ENCODE measurements around the gene SEC24D.

The SEC24D gene

GRCh38 chr4:118769161-118769560 is 66.8 kb downstream of the SEC24D start:
- no peak overlapping the region for H3K27ac ChIP-seq (ENCODE audit: low read depth, low read length)
- H3K9ac ChIP-seq (ENCODE audit: low read length in 5 of 5) = no peak overlapping the region
- H3K27me3 ChIP-seq (ENCODE audit: control insufficient read depth in 5 of 5, insufficient read depth in 4 of 5, low read length in 5 of 5) = no peaks in the 10 kb centered on the region
- H3K4me1 ChIP-seq (ENCODE audit: control insufficient read depth in 5 of 5, insufficient read depth in 5 of 5, low read length in 5 of 5) = peaks cover 0 to 17% (median 11%) of the 10 kb centered on the region in 5 donors
- no peak overlapping the region for H3K4me3 ChIP-seq (ENCODE audit: low read depth in 1 of 5, low read length in 5 of 5)
- no peaks in the 10 kb centered on the region for H3K9me3 ChIP-seq (ENCODE audit: control insufficient read depth in 5 of 5, low read length in 5 of 5)
- H3K36me3 ChIP-seq (ENCODE audit: control insufficient read depth in 5 of 5, insufficient read depth in 5 of 5, low read length in 5 of 5) = peaks cover 12 to 27% (median 23%) of the 10 kb centered on the region in 5 donors

GRCh38 chr4:118767109-118767508 is 68.8 kb downstream of the SEC24D start:
- H3K27ac ChIP-seq (ENCODE audit: low read depth, low read length) = no peak overlapping the region
- H3K9me3 ChIP-seq (ENCODE audit: control insufficient read depth in 5 of 5, low read length in 5 of 5) = no peaks in the 10 kb centered on the region
- H3K36me3 ChIP-seq (ENCODE audit: control insufficient read depth in 5 of 5, insufficient read depth in 5 of 5, low read length in 5 of 5) = peaks cover 14 to 32% (median 24%) of the 10 kb centered on the region in 5 donors
- no peak overlapping the region for H3K4me3 ChIP-seq (ENCODE audit: low read depth in 1 of 5, low read length in 5 of 5)
- H3K27me3 ChIP-seq (ENCODE audit: control insufficient read depth in 5 of 5, insufficient read depth in 4 of 5, low read length in 5 of 5) = no peaks in the 10 kb centered on the region
- peaks cover 0 to 13% (median 5%) of the 10 kb centered on the region in 5 donors for H3K4me1 ChIP-seq (ENCODE audit: control insufficient read depth in 5 of 5, insufficient read depth in 5 of 5, low read length in 5 of 5)
- H3K9ac ChIP-seq (ENCODE audit: low read length in 5 of 5) = no peak overlapping the region

- Histone ChIP-seq H3K9me3 (ENCODE audit: control insufficient read depth in 5 of 5, low read length in 5 of 5) (no peaks in the 10 kb centered on the region), H3K27me3 (ENCODE audit: control insufficient read depth in 5 of 5, insufficient read depth in 4 of 5, low read length in 5 of 5) (no peaks in the 10 kb centered on the region), H3K4me1 (ENCODE audit: control insufficient read depth in 5 of 5, insufficient read depth in 5 of 5, low read length in 5 of 5) (peaks cover 0 to 18% (median 12%) of the 10 kb centered on the region in 5 donors), H3K36me3 (ENCODE audit: control insufficient read depth in 5 of 5, insufficient read depth in 5 of 5, low read length in 5 of 5) (peaks cover 14 to 32% (median 28%) of the 10 kb centered on the region in 5 donors), H3K9ac (ENCODE audit: low read length in 5 of 5) (no peak overlapping the region), H3K27ac (ENCODE audit: low read depth, low read length) (no peak overlapping the region), H3K4me3 (ENCODE audit: low read depth in 1 of 5, low read length in 5 of 5) (no peak overlapping the region)
Measured at GRCh38 chr4:118765399-118765798, 70.5 kb downstream of the SEC24D start.

- no peaks in the 10 kb centered on the region for H3K27me3 ChIP-seq (ENCODE audit: control insufficient read depth in 5 of 5, insufficient read depth in 4 of 5, low read length in 5 of 5)
- no peak overlapping the region for H3K9ac ChIP-seq (ENCODE audit: low read length in 5 of 5)
- H3K36me3 ChIP-seq (ENCODE audit: control insufficient read depth in 5 of 5, insufficient read depth in 5 of 5, low read length in 5 of 5) = peaks cover 14 to 29% (median 25%) of the 10 kb centered on the region in 5 donors
- H3K4me3 ChIP-seq (ENCODE audit: low read depth in 1 of 5, low read length in 5 of 5) = no peak overlapping the region
- H3K4me1 ChIP-seq (ENCODE audit: control insufficient read depth in 5 of 5, insufficient read depth in 5 of 5, low read length in 5 of 5) = peaks cover 0 to 18% (median 12%) of the 10 kb centered on the region in 5 donors
- no peak overlapping the region for H3K27ac ChIP-seq (ENCODE audit: low read depth, low read length)
- H3K9me3 ChIP-seq (ENCODE audit: control insufficient read depth in 5 of 5, low read length in 5 of 5) = no peaks in the 10 kb centered on the region
Measured at GRCh38 chr4:118762730-118763477, 73.0 kb downstream of the SEC24D start.

- Histone ChIP-seq H3K36me3 (ENCODE audit: control insufficient read depth in 5 of 5, insufficient read depth in 5 of 5, low read length in 5 of 5) (peaks cover 11 to 26% (median 25%) of the 10 kb centered on the region in 5 donors), H3K4me1 (ENCODE audit: control insufficient read depth in 5 of 5, insufficient read depth in 5 of 5, low read length in 5 of 5) (peaks cover 0 to 18% (median 12%) of the 10 kb centered on the region in 5 donors), H3K27me3 (ENCODE audit: control insufficient read depth in 5 of 5, insufficient read depth in 4 of 5, low read length in 5 of 5) (no peaks in the 10 kb centered on the region), H3K27ac (ENCODE audit: low read depth, low read length) (no peak overlapping the region), H3K9me3 (ENCODE audit: control insufficient read depth in 5 of 5, low read length in 5 of 5) (no peaks in the 10 kb centered on the region), H3K4me3 (ENCODE audit: low read depth in 1 of 5, low read length in 5 of 5) (no peak overlapping the region), H3K9ac (ENCODE audit: low read length in 5 of 5) (no peak overlapping the region)
Measured at GRCh38 chr4:118762155-118762554, 73.8 kb downstream of the SEC24D start.

GRCh38 chr4:118761397-118762016 is 74.4 kb downstream of the SEC24D start:
- H3K4me1 ChIP-seq (ENCODE audit: control insufficient read depth in 5 of 5, insufficient read depth in 5 of 5, low read length in 5 of 5) = peaks cover 0 to 18% (median 12%) of the 10 kb centered on the region in 5 donors
- H3K27ac ChIP-seq (ENCODE audit: low read depth, low read length) = peak overlapping the region; percentile 5

GRCh38 chr4:118760493-118760892 is 75.4 kb downstream of the SEC24D start:
- Histone ChIP-seq H3K36me3 (ENCODE audit: control insufficient read depth in 5 of 5, insufficient read depth in 5 of 5, low read length in 5 of 5) (peaks cover 5 to 39% (median 15%) of the 10 kb centered on the region in 5 donors), H3K27ac (ENCODE audit: low read depth, low read length) (no peak overlapping the region), H3K9ac (ENCODE audit: low read length in 5 of 5) (no peak overlapping the region), H3K9me3 (ENCODE audit: control insufficient read depth in 5 of 5, low read length in 5 of 5) (no peaks in the 10 kb centered on the region), H3K27me3 (ENCODE audit: control insufficient read depth in 5 of 5, insufficient read depth in 4 of 5, low read length in 5 of 5) (no peaks in the 10 kb centered on the region), H3K4me1 (ENCODE audit: control insufficient read depth in 5 of 5, insufficient read depth in 5 of 5, low read length in 5 of 5) (peaks cover 0 to 15% (median 5%) of the 10 kb centered on the region in 5 donors), H3K4me3 (ENCODE audit: low read depth in 1 of 5, low read length in 5 of 5) (no peak overlapping the region)

More at GRCh38 chr4:118761397-118762016, 74.4 kb downstream of the SEC24D start:
- no peaks in the 10 kb centered on the region for H3K9me3 ChIP-seq (ENCODE audit: control insufficient read depth in 5 of 5, low read length in 5 of 5)
- H3K9ac ChIP-seq (ENCODE audit: low read length in 5 of 5) = no peak overlapping the region
- peaks cover 5 to 32% (median 21%) of the 10 kb centered on the region in 5 donors for H3K36me3 ChIP-seq (ENCODE audit: control insufficient read depth in 5 of 5, insufficient read depth in 5 of 5, low read length in 5 of 5)
- no peak overlapping the region for H3K4me3 ChIP-seq (ENCODE audit: low read depth in 1 of 5, low read length in 5 of 5)
- H3K27me3 ChIP-seq (ENCODE audit: control insufficient read depth in 5 of 5, insufficient read depth in 4 of 5, low read length in 5 of 5) = no peaks in the 10 kb centered on the region

GRCh38 chr4:118760092-118760491 is 75.8 kb downstream of the SEC24D start:
- no peak overlapping the region for H3K9ac ChIP-seq (ENCODE audit: low read length in 5 of 5)
- H3K4me1 ChIP-seq (ENCODE audit: control insufficient read depth in 5 of 5, insufficient read depth in 5 of 5, low read length in 5 of 5) = peaks cover 0 to 13% (median 5%) of the 10 kb centered on the region in 5 donors
- no peak overlapping the region for H3K4me3 ChIP-seq (ENCODE audit: low read depth in 1 of 5, low read length in 5 of 5)
- H3K36me3 ChIP-seq (ENCODE audit: control insufficient read depth in 5 of 5, insufficient read depth in 5 of 5, low read length in 5 of 5) = peaks cover 5 to 39% (median 15%) of the 10 kb centered on the region in 5 donors
- no peaks in the 10 kb centered on the region for H3K27me3 ChIP-seq (ENCODE audit: control insufficient read depth in 5 of 5, insufficient read depth in 4 of 5, low read length in 5 of 5)
- H3K9me3 ChIP-seq (ENCODE audit: control insufficient read depth in 5 of 5, low read length in 5 of 5) = no peaks in the 10 kb centered on the region
- H3K27ac ChIP-seq (ENCODE audit: low read depth, low read length) = no peak overlapping the region

- no peak overlapping the region for H3K27ac ChIP-seq (ENCODE audit: low read depth, low read length)
- no peaks in the 10 kb centered on the region for H3K9me3 ChIP-seq (ENCODE audit: control insufficient read depth in 5 of 5, low read length in 5 of 5)
- peaks cover 0 to 13% (median 6%) of the 10 kb centered on the region in 5 donors for H3K4me1 ChIP-seq (ENCODE audit: control insufficient read depth in 5 of 5, insufficient read depth in 5 of 5, low read length in 5 of 5)
- H3K36me3 ChIP-seq (ENCODE audit: control insufficient read depth in 5 of 5, insufficient read depth in 5 of 5, low read length in 5 of 5) = peaks cover 5 to 34% (median 12%) of the 10 kb centered on the region in 5 donors
- no peaks in the 10 kb centered on the region for H3K27me3 ChIP-seq (ENCODE audit: control insufficient read depth in 5 of 5, insufficient read depth in 4 of 5, low read length in 5 of 5)
- no peak overlapping the region for H3K9ac ChIP-seq (ENCODE audit: low read length in 5 of 5)
- H3K4me3 ChIP-seq (ENCODE audit: low read depth in 1 of 5, low read length in 5 of 5) = no peak overlapping the region
Measured at GRCh38 chr4:118759481-118759880, 76.4 kb downstream of the SEC24D start.

- Histone ChIP-seq H3K9me3 (ENCODE audit: control insufficient read depth in 5 of 5, low read length in 5 of 5) (no peaks in the 10 kb centered on the region), H3K27ac (ENCODE audit: low read depth, low read length) (no peak overlapping the region), H3K36me3 (ENCODE audit: control insufficient read depth in 5 of 5, insufficient read depth in 5 of 5, low read length in 5 of 5) (peaks cover 0 to 24% (median 6%) of the 10 kb centered on the region in 5 donors), H3K4me3 (ENCODE audit: low read depth in 1 of 5, low read length in 5 of 5) (no peak overlapping the region), H3K27me3 (ENCODE audit: control insufficient read depth in 5 of 5, insufficient read depth in 4 of 5, low read length in 5 of 5) (no peaks in the 10 kb centered on the region), H3K9ac (ENCODE audit: low read length in 5 of 5) (no peak overlapping the region), H3K4me1 (ENCODE audit: control insufficient read depth in 5 of 5, insufficient read depth in 5 of 5, low read length in 5 of 5) (peaks cover 0 to 17% (median 8%) of the 10 kb centered on the region in 5 donors)
Measured at GRCh38 chr4:118758293-118758692, 77.6 kb downstream of the SEC24D start.
